HG03575 (cell line): ENCODE results near the gene FAHD2B.
"Not testable (repeated sequence)": the region's sequence is repeated elsewhere in the genome, so short reads cannot be mapped to it uniquely, and the experiment has no call there.

ENCODE experiments used
- ATAC-seq: cut with Tn5 transposase; IDR thresholded peaks from one replicate; pipeline ENCODE4 v1.9.1; 2021; ENCODE audit not compliant: unreplicated experiment, insufficient number of reproducible peaks, low FRiP score; ENCODE audit errors: extremely low read depth

FAHD2B gene

DNA sequence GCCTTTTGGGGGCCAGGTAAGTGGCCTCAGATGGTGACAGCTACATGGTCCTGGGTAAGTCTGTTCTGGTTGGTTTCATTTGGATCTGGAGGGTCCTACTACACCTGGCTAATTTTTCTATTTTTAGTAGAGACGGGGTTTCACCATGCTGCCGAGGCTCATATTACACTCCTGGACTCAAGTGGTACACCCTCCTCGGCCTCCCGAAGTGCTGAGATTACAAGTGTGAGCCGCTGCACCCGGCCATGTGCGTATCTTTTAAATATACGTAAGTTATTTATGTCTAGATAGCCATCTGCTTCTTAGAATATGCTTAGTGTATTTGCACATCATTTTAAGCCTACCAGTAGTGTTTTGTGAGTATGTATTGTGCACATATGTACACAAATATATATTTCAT, 17.5 kb downstream of the FAHD2B start:
- ATAC-seq: not testable (repeated sequence)

DNA sequence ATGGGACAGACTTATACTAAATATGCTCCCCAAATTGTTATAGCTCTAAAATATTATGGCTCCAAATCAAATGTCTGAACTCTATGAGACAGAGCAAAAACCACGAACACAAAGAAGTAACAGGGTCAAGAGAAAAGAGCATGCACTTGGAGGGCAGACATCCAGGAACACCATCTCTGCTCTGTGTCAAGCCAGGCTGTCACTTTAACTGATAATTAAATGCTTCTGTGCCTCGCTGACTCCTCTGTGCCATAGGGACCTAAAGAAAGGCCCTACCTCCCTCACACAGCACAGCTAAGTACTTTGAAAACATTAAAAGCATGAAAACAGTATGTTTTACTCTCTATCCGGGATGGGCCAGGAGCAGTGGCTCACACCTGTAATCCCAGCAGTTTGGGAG, 23.8 kb downstream of the FAHD2B start:
- not testable (repeated sequence) for ATAC-seq

DNA sequence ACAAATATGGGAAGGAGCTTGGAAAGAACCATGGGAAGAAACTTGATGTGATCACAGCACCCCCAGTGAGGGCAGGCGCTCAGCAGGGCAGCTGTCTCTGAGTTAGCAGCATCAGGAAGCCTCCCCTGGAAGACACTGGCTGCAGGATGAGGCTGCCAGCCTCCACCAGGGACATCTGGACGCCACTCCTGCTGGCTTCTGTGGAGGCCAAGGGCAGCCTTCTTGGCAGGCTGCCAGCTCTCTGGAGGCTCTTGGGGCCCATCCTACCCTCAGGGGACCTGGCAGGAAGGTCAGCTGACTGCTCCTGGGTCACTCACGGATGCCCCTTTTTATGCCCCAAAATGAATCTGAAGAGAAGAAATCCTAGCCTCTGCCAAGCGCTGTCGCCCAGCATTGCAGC, 26.0 kb downstream of the FAHD2B start:
- ATAC-seq: not testable (repeated sequence)

DNA sequence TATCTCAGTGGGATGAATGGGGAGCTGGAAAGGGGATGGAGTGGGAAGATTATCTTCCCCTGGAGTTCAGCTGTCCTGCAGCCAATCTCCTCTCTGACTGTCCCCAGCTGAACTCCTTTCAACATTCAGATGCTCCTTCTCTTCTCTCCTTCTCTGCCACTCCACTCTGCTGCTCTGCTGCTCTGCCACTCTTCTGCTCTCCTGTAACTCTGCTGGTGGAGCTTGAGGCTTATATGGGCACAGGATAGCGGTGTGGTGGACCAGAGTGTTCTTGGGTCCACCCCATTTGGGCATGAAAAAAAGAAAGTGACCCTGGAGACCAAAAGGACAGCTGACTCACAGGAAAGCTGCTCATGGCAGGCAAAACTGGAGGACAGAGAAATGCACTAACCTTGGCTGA, 26.6 kb downstream of the FAHD2B start:
- ATAC-seq: no peak

DNA sequence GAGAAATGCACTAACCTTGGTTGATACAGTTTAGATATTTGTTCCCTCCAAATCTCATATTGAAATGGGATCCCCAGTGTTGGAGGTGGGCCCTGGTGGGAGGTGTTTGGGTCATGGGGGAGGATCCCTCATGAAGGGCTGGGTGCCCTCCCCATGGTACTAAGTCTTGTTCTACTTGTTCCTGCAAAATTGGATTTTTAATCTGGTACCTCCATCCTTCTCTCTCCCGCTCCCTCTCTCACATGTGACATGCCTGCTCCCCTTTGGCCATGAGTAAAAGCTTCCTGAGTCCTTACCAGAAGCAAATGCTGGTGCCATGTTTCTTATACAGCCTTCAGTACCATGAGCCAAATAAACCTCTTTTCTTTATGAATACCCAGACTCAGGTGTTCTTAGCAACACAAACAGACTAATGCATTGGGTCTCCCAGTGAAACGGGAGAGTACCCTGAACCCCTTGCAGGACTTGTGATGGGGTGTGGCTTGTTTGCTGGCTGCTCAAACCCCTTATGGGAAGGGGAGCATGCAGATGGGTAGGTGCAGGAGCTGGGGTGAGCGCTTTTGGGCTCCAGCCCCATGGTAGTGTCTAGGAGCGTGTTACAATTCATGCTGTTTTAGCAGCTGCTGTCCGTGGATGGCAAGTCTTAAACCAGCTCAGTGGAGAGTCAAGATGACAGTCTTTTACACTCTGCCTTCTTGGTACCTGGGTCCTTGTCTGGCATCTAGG, 27.2 kb downstream of the FAHD2B start:
- ATAC-seq: no peak

DNA sequence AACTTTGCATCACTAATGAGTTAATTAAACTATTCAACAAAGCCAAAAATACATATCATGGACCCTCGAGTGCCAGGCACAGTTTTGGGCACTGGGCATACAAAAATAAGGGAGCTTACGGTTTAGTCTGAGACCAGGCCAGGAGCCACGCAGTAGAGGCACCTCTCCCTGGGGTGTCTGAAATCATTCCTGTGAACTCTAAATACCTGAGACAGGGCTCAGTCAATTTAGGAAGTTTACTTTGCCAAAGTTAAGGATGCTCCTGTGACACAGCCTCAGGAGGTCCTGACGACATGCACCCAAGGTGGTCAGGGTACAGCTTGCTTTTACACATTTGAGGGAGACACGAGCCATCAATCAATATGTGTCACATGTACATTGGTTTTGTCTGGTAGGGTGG, 28.7 kb downstream of the FAHD2B start:
- ATAC-seq: not testable (repeated sequence)

DNA sequence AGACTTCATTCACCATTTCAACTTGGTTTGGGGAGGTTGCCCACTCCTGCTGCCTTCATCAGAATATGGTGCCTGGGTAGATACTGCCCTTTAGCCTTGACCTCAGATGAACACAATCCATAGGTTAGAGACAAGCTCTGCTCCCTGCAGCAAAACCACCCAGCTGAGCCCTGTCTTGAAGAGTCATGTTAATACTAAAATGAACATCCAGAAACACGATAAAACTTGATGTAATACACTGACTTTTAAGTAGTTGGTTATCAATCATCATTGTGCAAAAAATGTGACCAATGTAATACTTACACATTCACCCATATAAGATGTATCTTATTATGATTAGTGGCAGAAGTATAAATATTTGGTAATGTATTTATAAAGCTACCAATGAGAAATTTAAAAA, 32.7 kb downstream of the FAHD2B start:
- ATAC-seq: not testable (repeated sequence)

DNA sequence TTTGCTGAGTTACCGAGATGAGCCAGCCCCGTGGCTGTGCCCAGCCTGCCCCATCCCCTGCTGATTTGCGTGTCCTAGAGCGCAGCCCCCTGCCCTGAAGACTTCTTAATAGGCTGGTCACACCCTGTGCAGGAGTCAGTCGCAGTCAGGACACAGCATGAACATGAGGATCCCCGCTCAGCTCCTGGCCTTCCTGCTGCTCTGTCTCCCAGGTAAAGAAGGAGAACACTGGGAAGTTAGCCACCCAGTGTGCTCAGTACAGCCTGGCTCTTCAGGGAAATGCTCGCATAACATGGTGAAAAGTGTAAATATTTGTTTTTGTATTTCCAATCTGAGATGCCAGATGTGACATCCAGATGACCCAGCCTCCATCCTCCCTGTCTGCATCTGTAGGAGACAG, 34.9 kb downstream of the FAHD2B start:
- not testable (repeated sequence) for ATAC-seq

DNA sequence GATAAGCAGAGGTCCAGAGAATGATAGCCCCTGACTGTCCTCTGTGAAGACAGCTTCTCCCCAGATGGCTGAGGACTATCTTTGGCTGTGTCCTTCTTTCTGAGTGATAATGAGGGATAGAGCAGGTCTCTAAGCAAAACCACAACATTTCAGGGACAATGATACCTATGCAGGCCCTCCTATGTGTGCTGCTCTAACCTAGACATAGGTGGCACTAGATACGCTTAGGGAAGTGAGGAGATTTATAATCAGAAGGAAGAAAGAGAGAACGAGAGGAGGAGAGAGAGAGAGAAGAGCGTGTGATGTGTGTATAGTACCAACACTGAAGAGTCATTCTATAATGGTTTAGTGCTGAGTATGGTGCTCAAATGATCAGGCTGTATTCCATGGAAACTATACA, 38.5 kb downstream of the FAHD2B start:
- not testable (repeated sequence) for ATAC-seq

DNA sequence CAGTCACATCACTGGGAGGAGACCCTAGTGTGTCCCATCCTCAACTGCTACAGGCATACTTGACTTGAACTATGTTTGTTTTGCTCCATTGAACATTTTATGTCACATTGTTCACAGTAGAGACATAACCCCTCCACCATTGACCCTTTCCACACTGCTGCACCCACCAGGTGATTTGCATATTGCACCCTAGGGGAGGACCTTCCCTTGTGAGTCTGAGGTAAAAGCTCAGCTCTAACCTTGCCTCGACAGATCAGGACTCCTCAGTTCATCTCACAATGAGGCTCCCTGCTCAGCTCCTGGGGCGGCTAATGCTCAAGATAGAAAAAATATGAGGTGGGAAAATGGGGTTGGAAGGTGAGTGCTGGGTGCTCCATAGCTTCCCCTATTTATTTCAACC, 44.6 kb downstream of the FAHD2B start:
- ATAC-seq: not testable (repeated sequence)

DNA sequence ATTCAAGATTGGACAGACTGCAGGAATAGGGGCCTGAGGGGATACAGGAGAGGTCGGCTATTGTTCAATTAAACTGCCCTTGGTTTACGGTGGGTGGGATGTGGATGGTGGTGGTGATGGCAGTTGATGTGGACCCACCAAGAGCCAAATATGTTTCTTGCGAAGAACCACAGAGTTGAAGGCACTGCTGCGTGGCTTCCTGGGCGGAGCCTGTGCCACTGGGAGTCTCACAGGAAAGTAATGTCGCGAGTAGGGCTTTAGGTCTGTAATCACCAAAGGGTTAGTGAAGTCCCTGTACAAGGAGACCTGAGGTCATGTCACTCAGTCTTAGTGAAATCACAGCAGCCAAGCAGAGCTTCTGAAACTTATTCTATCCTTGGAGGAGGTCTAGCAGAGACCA, 46.2 kb downstream of the FAHD2B start:
- not testable (repeated sequence) for ATAC-seq

DNA sequence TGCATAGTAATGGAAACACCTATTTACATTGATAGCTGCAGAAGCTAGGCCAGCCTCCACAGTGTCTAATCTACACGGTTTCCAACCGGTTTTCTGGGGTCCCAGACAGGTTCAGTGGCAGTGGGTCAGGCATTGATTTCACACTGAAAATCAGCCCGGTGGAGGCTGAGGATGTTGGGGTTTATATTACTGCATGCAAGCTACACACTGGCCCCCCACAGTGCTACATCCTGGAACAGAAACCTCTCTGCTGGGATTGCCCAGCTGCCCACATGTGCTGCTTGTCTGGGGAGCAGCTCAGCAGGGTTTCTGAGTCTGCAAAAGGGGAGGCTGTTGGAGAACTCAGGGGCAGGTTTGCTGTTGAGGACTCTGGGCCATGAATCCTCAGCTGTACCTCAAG, 48.0 kb downstream of the FAHD2B start:
- ATAC-seq: not testable (repeated sequence)

DNA sequence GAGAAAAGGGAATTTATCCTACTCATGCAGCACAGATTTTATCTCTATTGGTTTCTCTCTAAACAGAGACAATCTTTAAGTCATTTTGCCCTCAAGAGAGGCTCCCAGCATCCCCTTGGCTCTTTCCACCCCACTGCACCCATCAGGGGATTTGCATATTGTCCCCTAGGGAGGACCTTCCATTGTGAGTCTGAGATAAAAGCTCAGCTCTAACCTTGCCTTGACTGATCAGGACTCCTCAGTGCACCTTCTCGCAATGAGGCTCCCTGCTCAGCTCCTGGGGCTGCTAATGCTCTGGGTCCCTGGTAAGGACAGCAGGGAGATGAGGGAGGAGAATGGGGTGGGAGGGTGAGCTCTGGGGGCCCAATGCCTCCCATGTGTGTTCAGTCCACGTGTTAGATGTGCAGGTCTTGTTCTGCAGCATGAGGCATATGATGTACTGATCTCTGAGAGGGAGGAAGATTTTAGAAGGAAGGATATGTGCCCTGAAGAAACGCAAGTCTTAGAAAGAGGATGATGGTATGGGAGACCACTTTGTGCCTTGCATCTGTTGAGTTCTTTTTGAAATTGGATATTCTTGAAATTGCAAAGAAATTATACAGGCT, 48.7 kb downstream of the FAHD2B start:
- not testable (repeated sequence) for ATAC-seq
